Hematopoietic multipotent progenitor cell treated with erythropoietin and hydrocortisone succinate and interleukin-3 and kit ligand, for 15 days (in vitro differentiated cells): ENCODE data around the gene H19.

Experiments used
- DNase-seq: peaks from one replicate; pipeline ENCODE4 v3.0.0-alpha.2; 2015; ENCODE audit warnings: low spot score

The H19 gene

DNA sequence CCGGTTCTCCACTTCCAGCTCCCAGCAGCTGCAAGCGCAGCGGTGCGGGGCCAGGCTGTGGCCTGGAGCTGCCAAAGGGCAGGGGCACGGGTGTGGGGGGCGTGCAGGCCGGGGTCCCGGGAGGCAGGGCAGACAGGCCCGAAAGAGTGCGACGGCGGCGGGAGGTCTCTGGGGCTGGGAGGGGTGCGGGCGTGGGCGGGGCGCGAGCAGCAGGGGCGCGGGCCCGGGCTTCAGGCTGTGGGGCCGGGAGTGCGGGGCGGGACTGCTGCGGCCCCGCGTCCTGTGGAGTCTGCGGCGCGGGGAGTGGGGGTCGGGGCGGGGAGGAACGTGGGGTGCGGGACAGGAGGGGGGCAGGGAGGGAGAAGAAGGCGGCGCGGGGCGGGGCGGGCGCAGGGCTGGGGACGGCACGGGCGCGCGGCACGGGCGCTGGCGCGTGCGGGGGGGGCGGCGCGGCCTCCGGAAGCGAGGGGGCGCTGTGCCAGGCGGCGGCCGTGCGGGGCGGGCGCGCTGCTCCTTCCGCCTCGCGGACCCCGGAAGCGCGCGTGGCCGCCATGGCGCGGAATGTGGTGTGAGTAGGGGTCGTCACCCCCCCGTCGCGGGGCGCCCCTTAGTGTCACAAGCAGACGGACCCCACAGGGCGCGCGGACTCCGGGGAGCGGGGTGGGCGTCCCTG is 50.7 kb downstream of the H19 start, which contains the start of gene MRPL23:
MRPL23 (plus strand) TSS at position 521 of the 673 bp plus-strand sequence; CDS start at position 552, 31 bp downstream.
- no peak for DNase-seq
